ENCODE data around the gene MAP10.

Gene MAP10

DNA sequence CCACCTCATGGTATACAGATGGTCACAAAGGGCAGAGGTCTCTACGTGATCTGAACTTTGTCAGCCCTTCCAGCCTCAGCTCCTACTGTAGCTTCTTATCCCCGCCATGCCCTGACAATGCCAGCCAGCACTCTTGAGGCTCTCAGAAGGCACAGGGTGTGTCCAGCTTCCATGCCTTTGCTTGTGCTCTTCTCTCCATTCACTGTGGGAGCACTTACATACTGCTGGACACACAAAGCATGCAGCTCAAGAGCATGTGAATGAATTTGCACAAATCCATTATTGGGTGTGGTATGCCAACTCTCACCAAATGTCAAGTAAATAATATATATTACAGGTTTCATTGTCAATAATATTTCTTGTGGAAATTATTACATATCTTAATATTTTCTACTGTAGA, 36.4 kb upstream of the MAP10 start:
- Histone ChIP-seq H3K9me2 (replicated peaks; ENCODE audit: insufficient read depth, low read length) (no peaks in the 10 kb centered on the region), H3K36me3 (replicated peaks; ENCODE audit: insufficient read depth, low read length) (no peaks in the 10 kb centered on the region), H3K9ac (ENCODE audit: low read length) (no peak overlapping the region), H3K4me3 (ENCODE audit: low read length) (no peak overlapping the region), H3K4me2 (ENCODE audit: low read depth, low read length) (no peak overlapping the region), H4K20me1 (ENCODE audit: insufficient read depth, low read length) (no peaks in the 10 kb centered on the region), H3K27me3 (replicated peaks; ENCODE audit: insufficient read depth, low read length) (no peaks in the 10 kb centered on the region), H2AFZ (ENCODE audit: low read length) (no peak overlapping the region), H3K27ac (ENCODE audit: low read length) (no peak overlapping the region), H3F3A (ENCODE audit: insufficient read depth, low read length) (no peaks in the 10 kb centered on the region), H3K4me1 (ENCODE audit: low read length) (no peaks in the 10 kb centered on the region), H3K79me2 (ENCODE audit: low read length) (no peaks in the 10 kb centered on the region), H3K9me3 (replicated peaks; ENCODE audit: insufficient read depth, low read length) (no peaks in the 10 kb centered on the region)
- TF ChIP-seq EZH2phosphoT487 (IDR thresholded peaks at IDR 0.05; ENCODE audit: low read length) (no peak), EZH2 (optimal IDR thresholded peaks at IDR 0.05; ENCODE audit: low read depth, low read length) (no peak)
- TF ChIP-seq, protein P1, sequence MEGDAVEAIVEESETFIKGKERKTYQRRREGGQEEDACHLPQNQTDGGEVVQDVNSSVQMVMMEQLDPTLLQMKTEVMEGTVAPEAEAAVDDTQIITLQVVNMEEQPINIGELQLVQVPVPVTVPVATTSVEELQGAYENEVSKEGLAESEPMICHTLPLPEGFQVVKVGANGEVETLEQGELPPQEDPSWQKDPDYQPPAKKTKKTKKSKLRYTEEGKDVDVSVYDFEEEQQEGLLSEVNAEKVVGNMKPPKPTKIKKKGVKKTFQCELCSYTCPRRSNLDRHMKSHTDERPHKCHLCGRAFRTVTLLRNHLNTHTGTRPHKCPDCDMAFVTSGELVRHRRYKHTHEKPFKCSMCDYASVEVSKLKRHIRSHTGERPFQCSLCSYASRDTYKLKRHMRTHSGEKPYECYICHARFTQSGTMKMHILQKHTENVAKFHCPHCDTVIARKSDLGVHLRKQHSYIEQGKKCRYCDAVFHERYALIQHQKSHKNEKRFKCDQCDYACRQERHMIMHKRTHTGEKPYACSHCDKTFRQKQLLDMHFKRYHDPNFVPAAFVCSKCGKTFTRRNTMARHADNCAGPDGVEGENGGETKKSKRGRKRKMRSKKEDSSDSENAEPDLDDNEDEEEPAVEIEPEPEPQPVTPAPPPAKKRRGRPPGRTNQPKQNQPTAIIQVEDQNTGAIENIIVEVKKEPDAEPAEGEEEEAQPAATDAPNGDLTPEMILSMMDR (IDR thresholded peaks at IDR 0.05; ENCODE audit: low read length): no peak
- no peak for DNase-seq

DNA sequence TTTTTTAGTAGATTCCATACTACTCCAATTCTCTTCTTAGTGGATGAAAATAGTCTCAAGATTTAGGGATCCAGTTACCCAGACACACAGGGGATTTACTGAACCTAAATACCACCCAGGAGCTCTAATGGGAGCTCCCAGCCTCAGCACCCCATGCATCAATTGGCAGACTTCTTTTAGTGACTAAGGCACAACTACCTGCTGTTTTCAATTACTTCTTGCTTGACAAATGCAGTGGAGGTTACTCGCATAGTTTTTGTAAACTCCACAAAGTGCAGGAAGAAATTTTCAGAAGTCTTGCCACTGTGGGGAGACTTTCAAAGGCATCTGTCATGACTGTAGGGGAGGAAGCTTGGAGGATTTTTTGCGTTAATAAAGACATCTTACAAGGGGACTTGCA, 35.5 kb upstream of the MAP10 start:
- H3K27me3 ChIP-seq (replicated peaks; ENCODE audit: insufficient read depth, low read length): no peaks in the 10 kb centered on the region
- no peaks in the 10 kb centered on the region for H3K79me2 ChIP-seq (ENCODE audit: low read length)
- no peak overlapping the region for H3K27ac ChIP-seq (ENCODE audit: low read length)
- no peaks in the 10 kb centered on the region for H3K9me3 ChIP-seq (replicated peaks; ENCODE audit: insufficient read depth, low read length)
- DNase-seq: no peak
- H3K9me2 ChIP-seq (replicated peaks; ENCODE audit: insufficient read depth, low read length): no peaks in the 10 kb centered on the region
- no peaks in the 10 kb centered on the region for H4K20me1 ChIP-seq (ENCODE audit: insufficient read depth, low read length)
- H3K9ac ChIP-seq (ENCODE audit: low read length): no peak overlapping the region
- TF ChIP-seq, protein P1 (IDR thresholded peaks at IDR 0.05; ENCODE audit: low read length): no peak
- TF ChIP-seq EZH2phosphoT487 (IDR thresholded peaks at IDR 0.05; ENCODE audit: low read length) (no peak), EZH2 (optimal IDR thresholded peaks at IDR 0.05; ENCODE audit: low read depth, low read length) (no peak)
- no peaks in the 10 kb centered on the region for H3K36me3 ChIP-seq (replicated peaks; ENCODE audit: insufficient read depth, low read length)
- no peak overlapping the region for H3K4me3 ChIP-seq (ENCODE audit: low read length)
- no peak overlapping the region for H3K4me2 ChIP-seq (ENCODE audit: low read depth, low read length)
- H3K4me1 ChIP-seq (ENCODE audit: low read length): no peaks in the 10 kb centered on the region
- no peak overlapping the region for H2AFZ ChIP-seq (ENCODE audit: low read length)
- H3F3A ChIP-seq (ENCODE audit: insufficient read depth, low read length): no peaks in the 10 kb centered on the region

DNA sequence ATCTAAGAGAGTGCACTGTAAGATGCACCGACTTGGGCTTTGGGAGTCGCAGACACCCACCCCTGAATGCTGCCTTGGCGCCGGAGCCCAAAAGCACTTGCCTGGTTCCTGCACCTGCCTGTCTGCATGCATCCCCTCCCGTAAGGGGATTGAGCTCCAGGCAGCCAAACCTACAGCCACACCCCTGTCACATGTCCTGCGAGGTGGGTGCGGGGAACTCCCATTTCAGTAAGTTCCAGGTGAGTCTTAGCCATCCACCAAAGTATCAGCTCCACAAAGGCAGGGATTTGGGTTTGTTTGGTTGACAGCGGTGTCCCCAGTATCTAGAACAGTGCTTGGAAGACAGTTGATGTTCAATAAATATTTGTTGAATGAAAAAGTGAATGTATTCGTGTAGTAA, 31.5 kb upstream of the MAP10 start:
- Histone ChIP-seq H3K9me2 (replicated peaks; ENCODE audit: insufficient read depth, low read length) (no peaks in the 10 kb centered on the region), H3K79me2 (ENCODE audit: low read length) (no peaks in the 10 kb centered on the region), H3K4me1 (ENCODE audit: low read length) (no peaks in the 10 kb centered on the region), H3K9ac (ENCODE audit: low read length) (no peak overlapping the region), H3K4me2 (ENCODE audit: low read depth, low read length) (no peak overlapping the region), H3K4me3 (ENCODE audit: low read length) (no peak overlapping the region), H3K9me3 (replicated peaks; ENCODE audit: insufficient read depth, low read length) (no peaks in the 10 kb centered on the region), H2AFZ (ENCODE audit: low read length) (no peak overlapping the region), H3F3A (ENCODE audit: insufficient read depth, low read length) (no peaks in the 10 kb centered on the region), H4K20me1 (ENCODE audit: insufficient read depth, low read length) (no peaks in the 10 kb centered on the region), H3K36me3 (replicated peaks; ENCODE audit: insufficient read depth, low read length) (no peaks in the 10 kb centered on the region), H3K27ac (ENCODE audit: low read length) (no peak overlapping the region), H3K27me3 (replicated peaks; ENCODE audit: insufficient read depth, low read length) (no peaks in the 10 kb centered on the region)
- no peak for DNase-seq
- TF ChIP-seq EZH2phosphoT487 (IDR thresholded peaks at IDR 0.05; ENCODE audit: low read length) (no peak), EZH2 (optimal IDR thresholded peaks at IDR 0.05; ENCODE audit: low read depth, low read length) (no peak)
- TF ChIP-seq, protein P1 (IDR thresholded peaks at IDR 0.05; ENCODE audit: low read length): no peak
